ENCODE data around the gene COX18. TPM values are rescaled to one million over a fixed set of nuclear protein-coding genes. Genes with fewer than 3 reads are reported as not detected.

The COX18 gene
- total RNA-seq, 2 experiments from 2014 or later: 26.2 to 26.3 TPM

DNA sequence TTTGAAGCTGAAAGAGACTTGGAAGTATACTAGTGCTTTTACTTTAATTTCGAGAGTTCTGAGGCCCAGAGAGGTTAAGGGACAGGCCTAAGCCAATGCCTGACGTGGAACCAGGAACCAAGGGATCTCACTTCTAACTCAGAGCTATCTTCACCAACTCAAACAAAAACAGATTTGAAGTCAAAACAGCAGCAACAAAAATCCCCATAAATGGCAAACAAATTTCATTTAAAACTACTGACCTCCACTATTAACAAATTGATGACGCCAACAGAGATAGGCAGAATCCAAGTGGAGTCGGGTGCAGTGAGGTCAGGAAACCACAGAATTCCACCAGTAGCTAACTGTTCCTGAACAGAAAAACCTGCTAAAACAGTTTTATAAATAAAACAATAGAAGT is 5.0 kb downstream of the COX18 start:
- ChIA-PET POLR2A (no interaction called here), CTCF (no interaction called here)

GRCh38 chr4:73055241-73055897 is 14.1 kb downstream of the COX18 start:
- POLR2A ChIA-PET: no interaction called here
- CTCF ChIA-PET: interaction anchor here (0.6 kb wide), 1 partner anchor 20 kb away, joined by 3 read pairs; no protein-coding TSS in a partner anchor

GRCh38 chr4:73053974-73054480 is 15.5 kb downstream of the COX18 start:
- ChIA-PET POLR2A (no interaction called here), CTCF (no interaction called here)

- ChIA-PET POLR2A (no interaction called here), CTCF (no interaction called here)
These were observed 16.4 kb downstream of the COX18 start for GRCh38 chr4:73053076-73053475.

DNA sequence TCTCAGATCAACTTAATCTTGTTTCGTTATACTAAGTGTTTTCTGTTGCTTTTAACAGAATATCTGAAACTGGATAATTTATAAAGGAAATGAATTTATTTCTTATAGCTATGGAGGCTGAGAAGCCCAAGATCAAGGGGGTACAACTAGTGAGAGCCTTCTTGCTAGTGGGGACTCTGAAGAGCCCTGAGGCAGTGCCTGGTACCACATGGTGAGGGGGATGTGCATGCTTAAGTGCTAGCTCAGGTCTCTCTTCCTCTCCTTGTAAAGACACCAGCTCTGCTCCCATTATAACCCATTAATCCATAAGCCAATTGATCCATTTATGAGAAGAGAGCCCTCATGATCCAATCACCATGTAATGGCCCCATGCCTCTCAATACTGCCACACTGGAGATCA is 17.9 kb downstream of the COX18 start:
- ChIA-PET CTCF (interaction anchor here (0.6 kb wide), 1 partner anchor 10 kb away, joined by 3 read pairs; no protein-coding TSS in a partner anchor), POLR2A (no interaction called here)

- CTCF ChIA-PET: no interaction called here
- POLR2A ChIA-PET: no interaction called here
These were observed 23.6 kb downstream of the COX18 start for GRCh38 chr4:73045879-73046278.

- ChIA-PET POLR2A (no interaction called here), CTCF (no interaction called here)
These were observed 32.5 kb downstream of the COX18 start for GRCh38 chr4:73037057-73037456.

GRCh38 chr4:73036123-73036522 is 33.4 kb downstream of the COX18 start:
- ChIA-PET POLR2A (no interaction called here), CTCF (no interaction called here)

GRCh38 chr4:73034896-73035295 is 34.6 kb downstream of the COX18 start:
- CTCF ChIA-PET: interaction anchor here (0.6 kb wide), 1 partner anchor 21 kb away, joined by 3 read pairs; no protein-coding TSS in a partner anchor
- POLR2A ChIA-PET: no interaction called here

- POLR2A ChIA-PET: no interaction called here
- CTCF ChIA-PET: no interaction called here
These were observed 40.9 kb downstream of the COX18 start for GRCh38 chr4:73028621-73029020.

- POLR2A ChIA-PET: no interaction called here
- CTCF ChIA-PET: no interaction called here
These were observed 47.9 kb downstream of the COX18 start for GRCh38 chr4:73021634-73022033.

GRCh38 chr4:73019462-73020047 is 50.0 kb downstream of the COX18 start:
- ChIA-PET CTCF (no interaction called here), POLR2A (no interaction called here)

DNA sequence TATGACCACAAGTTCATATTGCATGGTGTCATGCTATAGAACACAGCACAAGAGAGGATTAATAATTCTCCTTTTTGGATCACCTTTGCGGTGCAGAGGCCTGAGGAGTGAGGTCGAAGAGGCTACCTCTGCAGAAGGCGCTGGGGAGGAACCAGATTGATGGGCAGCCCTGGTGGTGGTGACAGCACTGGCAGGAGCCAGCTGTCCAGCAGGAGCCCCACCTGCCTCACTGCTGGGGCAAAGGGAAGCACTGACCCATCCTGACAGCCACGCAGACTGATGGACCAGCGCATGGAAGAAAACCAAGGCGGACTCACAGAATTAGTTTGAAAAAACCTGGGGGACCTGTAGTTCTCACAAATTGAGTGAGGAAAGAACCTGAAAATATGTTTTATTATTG is 50.9 kb downstream of the COX18 start:
- ChIA-PET POLR2A (no interaction called here), CTCF (no interaction called here)

GRCh38 chr4:73013310-73013709 is 56.2 kb downstream of the COX18 start:
- ChIA-PET POLR2A (no interaction called here), CTCF (no interaction called here)

DNA sequence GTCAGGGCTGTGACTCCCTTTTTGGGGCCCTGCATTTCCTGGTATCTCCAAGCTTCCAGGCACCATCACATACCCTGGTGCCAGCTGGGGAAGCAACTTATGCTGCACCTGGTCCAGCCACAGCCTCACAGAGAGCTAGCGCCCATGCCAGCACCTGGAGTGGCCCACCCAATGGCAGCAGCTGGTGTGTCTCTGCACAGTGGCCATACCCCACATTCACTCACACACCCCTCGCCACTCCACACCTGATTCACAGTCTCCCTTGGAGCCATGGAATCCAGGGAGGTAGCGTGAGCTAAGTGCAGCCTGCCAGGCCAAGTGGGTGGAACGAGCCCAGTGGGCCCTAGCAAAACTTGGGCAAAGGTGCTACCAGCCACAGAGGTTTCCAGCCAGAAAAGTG is 56.8 kb downstream of the COX18 start:
- ChIA-PET CTCF (no interaction called here), POLR2A (no interaction called here)

DNA sequence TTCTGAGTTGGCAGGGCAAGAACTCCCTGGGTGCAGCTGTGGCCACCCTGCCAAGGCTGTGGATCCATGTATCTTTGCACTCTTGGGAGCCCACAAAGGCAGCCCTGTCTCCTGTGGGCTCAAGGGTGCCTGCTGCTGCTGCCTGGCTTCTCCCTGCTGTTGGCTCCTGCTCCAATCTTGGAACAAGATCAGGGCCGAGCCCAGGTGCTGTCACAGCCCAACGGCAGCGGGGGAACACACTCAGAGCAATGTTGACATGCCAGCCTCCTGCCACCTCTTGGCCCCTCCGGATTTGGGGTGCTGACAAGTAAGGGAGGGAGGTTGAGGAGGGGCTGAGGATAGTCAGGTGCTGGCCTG is 57.9 kb downstream of the COX18 start:
- ChIA-PET CTCF (no interaction called here), POLR2A (no interaction called here)

DNA sequence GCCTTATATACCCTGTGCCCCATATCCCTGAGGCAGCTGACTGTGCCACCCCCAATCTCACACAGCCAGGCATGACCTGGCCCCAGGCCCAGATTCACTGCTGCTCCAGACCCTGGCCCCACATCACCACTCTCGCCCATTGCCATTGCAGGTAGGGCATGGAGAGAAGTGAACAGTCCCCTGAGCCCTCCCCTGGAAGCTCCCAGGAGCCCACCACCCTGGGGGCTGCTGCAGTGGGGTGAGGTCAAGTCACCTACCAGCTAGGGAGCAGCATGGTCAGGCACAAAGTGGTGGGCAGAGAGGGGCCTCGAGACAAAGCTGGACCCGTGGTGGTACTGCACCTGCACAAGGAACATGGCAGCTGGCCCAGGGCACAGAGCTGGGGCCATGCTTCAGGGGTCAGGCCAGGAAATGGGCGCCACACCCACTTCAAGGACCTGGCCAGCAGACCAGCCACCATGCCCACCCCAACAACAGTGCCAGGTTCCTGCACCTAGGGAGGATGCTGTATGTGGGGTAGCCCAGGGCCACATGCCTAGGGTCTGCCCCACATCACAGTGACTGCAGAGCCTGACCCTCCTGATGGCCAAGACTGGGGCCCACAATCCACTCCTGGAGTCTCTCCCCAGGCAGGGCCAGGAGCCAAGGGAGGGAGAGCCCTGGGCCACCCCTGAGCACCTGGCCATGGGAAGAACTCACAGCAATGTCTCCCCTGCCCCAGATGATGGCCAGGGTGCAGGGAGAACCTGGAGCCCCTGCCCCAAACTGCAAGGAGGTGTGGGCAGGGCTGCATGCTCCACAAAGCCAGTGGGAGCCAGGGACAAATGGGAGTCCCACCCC is 58.5 kb downstream of the COX18 start:
- ChIA-PET POLR2A (no interaction called here), CTCF (no interaction called here)

- CTCF ChIA-PET: no interaction called here
- POLR2A ChIA-PET: no interaction called here
These were observed 61.9 kb downstream of the COX18 start for GRCh38 chr4:73007526-73008100.

DNA sequence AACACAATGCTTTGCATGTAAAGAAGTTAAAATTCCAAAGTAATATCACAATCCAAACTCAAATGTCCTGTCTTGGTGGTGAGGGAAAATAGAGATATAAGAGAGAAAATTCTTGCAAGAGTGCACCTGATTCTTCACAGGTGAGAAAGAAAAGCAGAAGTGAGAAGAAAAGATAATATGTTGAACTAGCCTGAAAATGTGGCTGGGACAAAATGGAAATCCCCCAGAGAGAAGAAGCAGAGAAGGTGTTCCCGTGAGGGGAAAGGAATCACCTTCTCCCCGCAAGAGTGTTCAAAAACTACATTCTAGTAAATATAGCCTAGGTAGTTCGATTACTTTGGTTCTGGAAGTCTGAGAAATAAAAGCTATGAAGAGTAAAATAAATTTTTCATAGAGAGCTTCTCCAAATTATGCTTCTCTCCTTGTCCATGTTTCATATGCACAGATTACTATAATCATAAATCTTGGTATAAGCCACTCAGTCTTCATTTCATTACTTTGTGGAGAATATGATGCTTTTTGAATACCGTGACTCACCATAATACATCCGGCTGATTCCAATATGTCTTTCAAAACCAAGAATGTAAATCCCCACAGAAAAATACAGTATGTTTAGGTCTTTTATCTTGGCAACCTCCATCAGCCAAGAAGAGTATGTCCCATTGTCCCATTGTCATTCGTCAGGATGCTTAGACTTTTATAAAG is 63.1 kb downstream of the COX18 start:
- CTCF ChIA-PET: no interaction called here
- POLR2A ChIA-PET: no interaction called here

GRCh38 chr4:73005514-73005913 is 64.0 kb downstream of the COX18 start:
- CTCF ChIA-PET: no interaction called here

More at GRCh38 chr4:73005514-73005913, 64.0 kb downstream of the COX18 start:
- POLR2A ChIA-PET: no interaction called here

All from activated CD8-positive, alpha-beta memory T cell treated with anti-CD3 and anti-CD28 coated beads for 36 hours (primary cell).